Measurements from ENCODE around the gene ARHGAP25.
A peak's percentile ranks its signal among the peaks of the same experiment; 100 is the strongest.

ARHGAP25 gene

DNA sequence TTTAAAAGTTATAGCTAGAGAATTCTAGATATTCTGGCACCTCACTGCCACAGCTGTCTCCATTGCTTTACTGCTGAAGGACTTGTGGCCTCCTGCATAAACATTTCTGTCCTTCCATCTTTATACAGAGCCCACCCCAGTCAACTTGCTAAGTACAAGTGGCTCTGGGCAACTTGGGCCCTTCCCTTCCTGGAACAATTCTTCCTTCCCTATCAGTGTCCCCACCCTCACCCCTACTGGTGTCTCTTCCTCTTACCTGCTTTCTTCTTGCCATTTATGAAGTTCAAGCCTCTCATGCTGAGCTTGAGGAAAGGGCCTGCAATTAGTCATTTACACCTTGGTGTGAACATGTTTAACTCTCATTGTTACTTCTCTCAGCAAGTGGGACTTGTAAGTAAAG, 45.0 kb downstream of the ARHGAP25 start:
- H3K27ac ChIP-seq (ENCODE audit: low read length, poor library complexity, severe bottlenecking), result no peak overlapping the region
- no peak overlapping the region for H2AK5ac ChIP-seq (ENCODE audit: low read length, severe bottlenecking)
- H3K4me2 ChIP-seq (ENCODE audit: low read length, poor library complexity, severe bottlenecking), result no peak overlapping the region
- H2BK5ac ChIP-seq (ENCODE audit: low read depth, low read length, poor library complexity, severe bottlenecking), result no peak overlapping the region
- no peaks in the 10 kb centered on the region for H3K27me3 ChIP-seq (ENCODE audit: control insufficient read depth in 1 of 2, insufficient read depth in 1 of 2, low read length in 2 of 2)
- H3K18ac ChIP-seq (ENCODE audit: low read depth in 1 of 2, low read length in 2 of 2), result no peak overlapping the region
- H3K36me3 ChIP-seq (ENCODE audit: control insufficient read depth in 1 of 2, insufficient read depth in 2 of 2, low read depth in 1 of 2, low read length in 2 of 2), result no peaks in the 10 kb centered on the region
- no peak overlapping the region for H2AFZ ChIP-seq (ENCODE audit: low read depth, low read length)
- no peak overlapping the region for H3K4ac ChIP-seq (ENCODE audit: low read depth in 1 of 2, low read length in 2 of 2)
- H2BK15ac ChIP-seq (ENCODE audit: low read depth, poor library complexity, severe bottlenecking), result no peak overlapping the region
- no peaks in the 10 kb centered on the region for H3K4me1 ChIP-seq (ENCODE audit: control insufficient read depth, insufficient read depth, low read depth, low read length)
- no peak overlapping the region for H2BK120ac ChIP-seq (ENCODE audit: low read depth, low read length)
- H4K91ac ChIP-seq (ENCODE audit: low read length), result no peak overlapping the region
- DNase-seq, result no peak
- no peak overlapping the region for H3K4me3 ChIP-seq (ENCODE audit: insufficient read depth in 1 of 2, low read depth in 1 of 2, low read length in 2 of 2)
- peak overlapping the region in 1 of 2 experiments; percentile 35 for H2BK12ac ChIP-seq (ENCODE audit: low read length in 2 of 2)
- H3K79me1 ChIP-seq (replicated peaks; ENCODE audit: low read length, poor library complexity, severe bottlenecking), result no peaks in the 10 kb centered on the region
- no peaks in the 10 kb centered on the region for H3K9me3 ChIP-seq (ENCODE audit: control insufficient read depth, low read length)
- H3K23ac ChIP-seq (ENCODE audit: low read length in 2 of 2), result no peak overlapping the region
- H3K9ac ChIP-seq (ENCODE audit: low read length), result no peak overlapping the region
- H3K14ac ChIP-seq (ENCODE audit: low read length in 2 of 2), result no peak overlapping the region
- H4K8ac ChIP-seq (ENCODE audit: low read length), result no peak overlapping the region

DNA sequence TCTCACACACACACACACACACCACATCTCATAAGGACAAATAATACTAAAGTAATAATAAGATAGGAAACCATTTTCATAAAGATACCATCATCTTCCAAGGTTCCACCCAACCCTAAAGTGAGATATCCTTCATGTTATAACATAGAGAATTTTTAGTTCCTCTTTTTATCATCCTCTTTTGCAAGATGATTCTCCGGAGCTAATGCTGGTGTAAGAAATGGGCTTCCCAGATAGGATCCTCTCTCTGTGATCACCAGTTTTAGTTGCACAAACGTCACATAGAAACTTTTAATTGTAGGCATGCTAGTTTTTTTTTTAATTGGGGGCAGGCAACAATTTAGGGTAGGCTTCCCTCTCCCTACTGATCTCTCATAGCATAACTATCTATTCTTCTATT, 49.6 kb downstream of the ARHGAP25 start:
- H3K9ac ChIP-seq (ENCODE audit: low read length), result no peak overlapping the region
- peaks cover 0 to 9% of the 10 kb centered on the region in 2 experiments for H3K27me3 ChIP-seq (ENCODE audit: control insufficient read depth in 1 of 2, insufficient read depth in 1 of 2, low read length in 2 of 2)
- WGBS, result 83% methylated on average over 1 of the region's 2 CpGs

DNA sequence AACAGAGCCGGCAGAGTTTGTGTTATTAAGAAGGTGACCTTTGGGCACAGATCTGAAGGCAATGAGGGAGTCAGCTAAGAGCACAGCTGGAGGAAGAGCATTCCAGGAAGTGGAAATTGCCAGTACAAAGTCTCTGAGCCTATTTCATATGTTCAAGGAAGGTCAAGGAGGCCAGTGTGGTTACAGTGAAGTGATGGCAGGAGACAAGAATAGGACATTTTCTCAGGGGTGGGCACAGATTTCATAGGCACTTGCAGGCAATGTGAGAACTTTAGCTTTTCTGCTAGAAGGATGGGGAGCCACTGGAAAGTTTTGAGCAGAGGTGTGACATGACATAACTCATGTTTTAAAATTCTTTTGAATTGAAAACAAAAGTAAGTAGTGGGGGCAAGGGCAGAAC, 50.3 kb downstream of the ARHGAP25 start:
- Histone ChIP-seq H2BK120ac (ENCODE audit: low read depth, low read length) (no peak overlapping the region), H3K18ac (ENCODE audit: low read depth in 1 of 2, low read length in 2 of 2) (no peak overlapping the region)

More for the DNA sequence above, 49.6 kb downstream of the ARHGAP25 start:
- Histone ChIP-seq H3K9me3 (ENCODE audit: control insufficient read depth, low read length) (no peaks in the 10 kb centered on the region), H3K4me3 (ENCODE audit: insufficient read depth in 1 of 2, low read depth in 1 of 2, low read length in 2 of 2) (no peak overlapping the region), H4K8ac (ENCODE audit: low read length) (no peak overlapping the region), H3K18ac (ENCODE audit: low read depth in 1 of 2, low read length in 2 of 2) (no peak overlapping the region), H2BK5ac (ENCODE audit: low read depth, low read length, poor library complexity, severe bottlenecking) (no peak overlapping the region), H3K36me3 (ENCODE audit: control insufficient read depth in 1 of 2, insufficient read depth in 2 of 2, low read depth in 1 of 2, low read length in 2 of 2) (no peaks in the 10 kb centered on the region), H3K79me1 (replicated peaks; ENCODE audit: low read length, poor library complexity, severe bottlenecking) (no peaks in the 10 kb centered on the region), H3K27ac (ENCODE audit: low read length, poor library complexity, severe bottlenecking) (no peak overlapping the region), H3K4me2 (ENCODE audit: low read length, poor library complexity, severe bottlenecking) (no peak overlapping the region), H4K91ac (ENCODE audit: low read length) (no peak overlapping the region), H2BK12ac (ENCODE audit: low read length in 2 of 2) (no peak overlapping the region), H3K14ac (ENCODE audit: low read length in 2 of 2) (no peak overlapping the region), H2BK15ac (ENCODE audit: low read depth, poor library complexity, severe bottlenecking) (no peak overlapping the region), H3K4me1 (ENCODE audit: control insufficient read depth, insufficient read depth, low read depth, low read length) (no peaks in the 10 kb centered on the region), H2AK5ac (ENCODE audit: low read length, severe bottlenecking) (no peak overlapping the region), H2AFZ (ENCODE audit: low read depth, low read length) (no peak overlapping the region), H3K4ac (ENCODE audit: low read depth in 1 of 2, low read length in 2 of 2) (no peak overlapping the region), H3K23ac (ENCODE audit: low read length in 2 of 2) (no peak overlapping the region), H2BK120ac (ENCODE audit: low read depth, low read length) (no peak overlapping the region)
- DNase-seq, result no peak

DNA sequence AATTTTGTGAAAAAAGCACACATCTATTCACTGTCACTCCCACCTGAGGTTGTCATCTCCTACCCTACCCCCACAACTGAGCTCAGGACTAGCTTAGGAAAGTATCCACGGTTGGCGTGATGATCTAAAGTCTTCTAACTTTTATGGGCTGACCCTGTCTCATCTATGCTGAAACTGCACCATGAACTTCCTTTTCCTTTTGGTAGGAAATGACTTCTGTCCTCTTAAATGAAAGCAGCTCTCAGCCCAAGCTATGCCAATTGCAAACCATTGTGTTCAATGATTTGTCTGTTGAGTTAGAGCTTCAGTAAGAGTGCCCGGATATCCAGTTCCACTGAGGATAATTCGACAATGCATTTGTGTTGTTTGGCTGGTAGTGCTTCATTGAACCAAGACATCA, 52.7 kb downstream of the ARHGAP25 start:
- Histone ChIP-seq H2BK120ac (ENCODE audit: low read depth, low read length) (no peak overlapping the region), H3K36me3 (ENCODE audit: control insufficient read depth in 1 of 2, insufficient read depth in 2 of 2, low read depth in 1 of 2, low read length in 2 of 2) (no peaks in the 10 kb centered on the region), H2AFZ (ENCODE audit: low read depth, low read length) (no peak overlapping the region), H3K4ac (ENCODE audit: low read depth in 1 of 2, low read length in 2 of 2) (no peak overlapping the region), H3K23ac (ENCODE audit: low read length in 2 of 2) (no peak overlapping the region), H2BK5ac (ENCODE audit: low read depth, low read length, poor library complexity, severe bottlenecking) (no peak overlapping the region), H3K4me2 (ENCODE audit: low read length, poor library complexity, severe bottlenecking) (no peak overlapping the region), H3K4me1 (ENCODE audit: control insufficient read depth, insufficient read depth, low read depth, low read length) (no peaks in the 10 kb centered on the region), H2AK5ac (ENCODE audit: low read length, severe bottlenecking) (no peak overlapping the region), H3K27me3 (ENCODE audit: control insufficient read depth in 1 of 2, insufficient read depth in 1 of 2, low read length in 2 of 2) (peaks cover 0 to 10% of the 10 kb centered on the region in 2 experiments), H3K9me3 (ENCODE audit: control insufficient read depth, low read length) (no peaks in the 10 kb centered on the region), H3K27ac (ENCODE audit: low read length, poor library complexity, severe bottlenecking) (no peak overlapping the region), H3K79me1 (replicated peaks; ENCODE audit: low read length, poor library complexity, severe bottlenecking) (no peaks in the 10 kb centered on the region), H3K9ac (ENCODE audit: low read length) (no peak overlapping the region), H4K8ac (ENCODE audit: low read length) (no peak overlapping the region), H2BK12ac (ENCODE audit: low read length in 2 of 2) (no peak overlapping the region), H3K18ac (ENCODE audit: low read depth in 1 of 2, low read length in 2 of 2) (no peak overlapping the region), H4K91ac (ENCODE audit: low read length) (no peak overlapping the region), H3K14ac (ENCODE audit: low read length in 2 of 2) (no peak overlapping the region), H2BK15ac (ENCODE audit: low read depth, poor library complexity, severe bottlenecking) (no peak overlapping the region), H3K4me3 (ENCODE audit: insufficient read depth in 1 of 2, low read depth in 1 of 2, low read length in 2 of 2) (no peak overlapping the region)
- no peak for DNase-seq
- 97% methylated on average over 3 of the region's 4 CpGs for WGBS

More for the DNA sequence above, 50.3 kb downstream of the ARHGAP25 start:
- Histone ChIP-seq H3K4ac (ENCODE audit: low read depth in 1 of 2, low read length in 2 of 2) (no peak overlapping the region), H2BK15ac (ENCODE audit: low read depth, poor library complexity, severe bottlenecking) (no peak overlapping the region), H2AK5ac (ENCODE audit: low read length, severe bottlenecking) (no peak overlapping the region), H3K27me3 (ENCODE audit: control insufficient read depth in 1 of 2, insufficient read depth in 1 of 2, low read length in 2 of 2) (peaks cover 0 to 9% of the 10 kb centered on the region in 2 experiments), H3K4me1 (ENCODE audit: control insufficient read depth, insufficient read depth, low read depth, low read length) (no peaks in the 10 kb centered on the region), H3K4me3 (ENCODE audit: insufficient read depth in 1 of 2, low read depth in 1 of 2, low read length in 2 of 2) (no peak overlapping the region), H2BK5ac (ENCODE audit: low read depth, low read length, poor library complexity, severe bottlenecking) (no peak overlapping the region), H2AFZ (ENCODE audit: low read depth, low read length) (peak overlapping the region; percentile 34), H3K9ac (ENCODE audit: low read length) (no peak overlapping the region), H4K91ac (ENCODE audit: low read length) (no peak overlapping the region), H3K23ac (ENCODE audit: low read length in 2 of 2) (no peak overlapping the region), H3K27ac (ENCODE audit: low read length, poor library complexity, severe bottlenecking) (no peak overlapping the region), H3K14ac (ENCODE audit: low read length in 2 of 2) (no peak overlapping the region), H4K8ac (ENCODE audit: low read length) (no peak overlapping the region), H3K9me3 (ENCODE audit: control insufficient read depth, low read length) (no peaks in the 10 kb centered on the region), H2BK12ac (ENCODE audit: low read length in 2 of 2) (no peak overlapping the region), H3K4me2 (ENCODE audit: low read length, poor library complexity, severe bottlenecking) (no peak overlapping the region), H3K36me3 (ENCODE audit: control insufficient read depth in 1 of 2, insufficient read depth in 2 of 2, low read depth in 1 of 2, low read length in 2 of 2) (no peaks in the 10 kb centered on the region), H3K79me1 (replicated peaks; ENCODE audit: low read length, poor library complexity, severe bottlenecking) (no peaks in the 10 kb centered on the region)
- WGBS, result 10% methylated on average over 1 of the region's 1 CpG
- DNase-seq, result peak; percentile 65
